MM.1S (cell line): ENCODE data around the gene BCAR3.
"Not testable (repeated sequence)": the region's sequence is repeated elsewhere in the genome, so short reads cannot be mapped to it uniquely, and the experiment has no call there.

Experiments used
- DNase-seq: peaks from one replicate; pipeline ENCODE4 v3.0.0-alpha.2; 2015
- H2AFZ ChIP-seq: fragments of 300-600 bp; sonication (generic); 2 replicates; pipeline ENCODE4 v1.6.0; 2016; ENCODE audit warnings: antibody characterized with exemption, low read length
- H3F3A ChIP-seq: fragments of 300-600 bp; sonication (generic); 2 replicates; pipeline ENCODE4 v1.6.1; 2016; ENCODE audit warnings: mild to moderate bottlenecking, antibody characterized with exemption, low read length, moderate library complexity, mixed read lengths; ENCODE audit not compliant: insufficient read depth
- H3K27ac ChIP-seq: fragments of 300-600 bp; sonication (generic); 2 replicates; pipeline ENCODE4 v1.5.1; 2016; ENCODE audit warnings: mild to moderate bottlenecking, low read length
- H3K27me3 ChIP-seq: fragments of 300-600 bp; sonication (generic); replicated peaks from 2 replicates; pipeline ENCODE4 v1.6.0; 2016; ENCODE audit warnings: low read length; ENCODE audit not compliant: insufficient read depth
- H3K36me3 ChIP-seq: fragments of 300-600 bp; sonication (generic); replicated peaks from 2 replicates; pipeline ENCODE4 v1.6.1; 2016; ENCODE audit warnings: mild to moderate bottlenecking, low read length, mixed read lengths; ENCODE audit not compliant: insufficient read depth
- H3K4me1 ChIP-seq: fragments of 300-600 bp; sonication (generic); 2 replicates; pipeline ENCODE4 v1.6.1; 2016; ENCODE audit warnings: low read length, mixed read lengths
- H3K4me2 ChIP-seq: fragments of 300-600 bp; sonication (generic); 2 replicates; pipeline ENCODE4 v1.6.0; 2016; ENCODE audit warnings: low read depth, low read length
- H3K4me3 ChIP-seq: fragments of 300-600 bp; sonication (generic); 2 replicates; pipeline ENCODE4 v1.5.1; 2016; ENCODE audit warnings: low read length, mixed read lengths
- H3K79me2 ChIP-seq: fragments of 300-600 bp; sonication (generic); 2 replicates; pipeline ENCODE4 v1.6.1; 2016; ENCODE audit warnings: mixed run types, low read length, mixed read lengths
- H3K9ac ChIP-seq: fragments of 300-600 bp; sonication (generic); 2 replicates; pipeline ENCODE4 v1.6.1; 2016; ENCODE audit warnings: low read length, mixed read lengths
- H3K9me2 ChIP-seq: fragments of 300-600 bp; sonication (generic); replicated peaks from 2 replicates; pipeline ENCODE4 v1.6.1; 2016; ENCODE audit warnings: mild to moderate bottlenecking, low read length, mixed read lengths; ENCODE audit not compliant: insufficient read depth
- H3K9me3 ChIP-seq: fragments of 300-600 bp; sonication (generic); replicated peaks from 2 replicates; pipeline ENCODE4 v1.6.1; 2016; ENCODE audit warnings: mild to moderate bottlenecking, low read length, mixed read lengths; ENCODE audit not compliant: insufficient read depth
- H4K20me1 ChIP-seq: fragments of 300-600 bp; sonication (generic); 2 replicates; pipeline ENCODE4 v1.6.1; 2016; ENCODE audit warnings: mild to moderate bottlenecking, low read length, moderate library complexity, mixed read lengths; ENCODE audit not compliant: insufficient read depth
- CTCF ChIP-seq: fragments of 300-600 bp; sonication (generic); IDR thresholded peaks from 2 replicates; pipeline ENCODE4 v1.5.1; 2016; ENCODE audit warnings: antibody characterized with exemption, low read length, mixed read lengths
- EZH2 ChIP-seq: fragments of 300-600 bp; sonication (generic); optimal IDR thresholded peaks from 2 replicates; pipeline ENCODE3; 2017; ENCODE audit warnings: low read depth, mild to moderate bottlenecking, antibody characterized with exemption, low read length, mixed read lengths
- EZH2phosphoT487 ChIP-seq: fragments of 300-600 bp; sonication (generic); IDR thresholded peaks from 2 replicates; pipeline ENCODE4 v1.6.1; 2018; ENCODE audit warnings: antibody characterized with exemption, low read length

Gene BCAR3

GRCh38 chr1:93663208-93663614, 18.4 kb downstream of the BCAR3 start:
- H3K4me3 ChIP-seq = no peak overlapping the region
- H3K27me3 ChIP-seq = no peaks in the 10 kb centered on the region
- no peaks in the 10 kb centered on the region for H3K79me2 ChIP-seq
- no peak for DNase-seq
- no peaks in the 10 kb centered on the region for H3K9me3 ChIP-seq
- no peaks in the 10 kb centered on the region for H3K4me1 ChIP-seq
- no peaks in the 10 kb centered on the region for H3K9me2 ChIP-seq
- H3F3A ChIP-seq = no peaks in the 10 kb centered on the region
- H3K9ac ChIP-seq = no peak overlapping the region
- no peaks in the 10 kb centered on the region for H4K20me1 ChIP-seq
- no peak for TF ChIP-seq EZH2phosphoT487
- no peak for TF ChIP-seq EZH2
- no peak for TF ChIP-seq CTCF
- no peak overlapping the region for H2AFZ ChIP-seq
- no peak overlapping the region for H3K4me2 ChIP-seq
- H3K36me3 ChIP-seq = no peaks in the 10 kb centered on the region
- H3K27ac ChIP-seq = no peak overlapping the region

GRCh38 chr1:93662481-93663207, 19.0 kb downstream of the BCAR3 start:
- Histone ChIP-seq H3K36me3 (no peaks in the 10 kb centered on the region), H3F3A (no peaks in the 10 kb centered on the region), H3K9me3 (no peaks in the 10 kb centered on the region), H3K4me2 (no peak overlapping the region), H3K27me3 (no peaks in the 10 kb centered on the region), H3K27ac (no peak overlapping the region), H3K4me1 (no peaks in the 10 kb centered on the region), H3K9ac (no peak overlapping the region), H3K79me2 (no peaks in the 10 kb centered on the region), H3K9me2 (no peaks in the 10 kb centered on the region), H3K4me3 (no peak overlapping the region), H4K20me1 (no peaks in the 10 kb centered on the region), H2AFZ (no peak overlapping the region)
- no peak for TF ChIP-seq EZH2
- TF ChIP-seq EZH2phosphoT487 = no peak
- TF ChIP-seq CTCF = no peak
- no peak for DNase-seq

- no peaks in the 10 kb centered on the region for H4K20me1 ChIP-seq
- H3K4me2 ChIP-seq = no peak overlapping the region
- DNase-seq = no peak
- H3K36me3 ChIP-seq = no peaks in the 10 kb centered on the region
- H2AFZ ChIP-seq = no peak overlapping the region
- H3K9ac ChIP-seq = no peak overlapping the region
- no peaks in the 10 kb centered on the region for H3F3A ChIP-seq
- H3K27me3 ChIP-seq = no peaks in the 10 kb centered on the region
- H3K4me1 ChIP-seq = no peaks in the 10 kb centered on the region
- H3K4me3 ChIP-seq = no peak overlapping the region
- no peaks in the 10 kb centered on the region for H3K9me2 ChIP-seq
- no peaks in the 10 kb centered on the region for H3K79me2 ChIP-seq
- TF ChIP-seq EZH2phosphoT487 (no peak), EZH2 (no peak), CTCF (no peak)
- no peak overlapping the region for H3K27ac ChIP-seq
- no peaks in the 10 kb centered on the region for H3K9me3 ChIP-seq
These were observed 19.7 kb downstream of the BCAR3 start for GRCh38 chr1:93661829-93662474.

GRCh38 chr1:93661341-93661740, 20.3 kb downstream of the BCAR3 start:
- not testable (repeated sequence) for H3F3A ChIP-seq, H3K27ac ChIP-seq, H3K4me3 ChIP-seq, H3K36me3 ChIP-seq, H4K20me1 ChIP-seq, H3K79me2 ChIP-seq, H2AFZ ChIP-seq, H3K9me2 ChIP-seq, H3K9ac ChIP-seq, H3K9me3 ChIP-seq, H3K4me2 ChIP-seq, H3K4me1 ChIP-seq, H3K27me3 ChIP-seq, DNase-seq
